Central memory CD8-positive, alpha-beta T cell (primary cell): ENCODE results near the gene IL24.
"Not testable (repeated sequence)": the region's sequence is repeated elsewhere in the genome, so short reads cannot be mapped to it uniquely, and the experiment has no call there.

Experiments
- ATAC-seq: fragments of 150-1000 bp; cut with Tn5 transposase; replicated peaks from 2 replicates; pipeline ENCODE4 v1.10.0; 2022; ENCODE audit warnings: mild to moderate bottlenecking, moderate FRiP score, moderate number of reproducible peaks; ENCODE audit not compliant: poor library complexity, severe bottlenecking; ENCODE audit errors: extremely low read depth
- DNase-seq, 2 donors: peaks; one replicate each; pipeline ENCODE4 v3.0.0; 2021; ENCODE audit warnings: low spot score in 2 of 2
- H3K27ac Mint-ChIP-seq: one replicate; pipeline ENCODE4 v1.8.0; 2022; ENCODE audit warnings: low read depth, mild to moderate bottlenecking, moderate library complexity, mixed read lengths
- H3K27me3 Mint-ChIP-seq: one replicate; pipeline ENCODE4 v1.8.0; 2022; ENCODE audit warnings: mixed read lengths
- H3K36me3 Mint-ChIP-seq: one replicate; pipeline ENCODE4 v1.8.0; 2022; ENCODE audit warnings: mild to moderate bottlenecking, moderate library complexity, mixed read lengths; ENCODE audit not compliant: insufficient read depth
- H3K4me1 Mint-ChIP-seq: one replicate; pipeline ENCODE4 v1.8.0; 2022; ENCODE audit warnings: mixed read lengths
- H3K4me3 Mint-ChIP-seq: one replicate; pipeline ENCODE4 v1.8.0; 2022; ENCODE audit warnings: mild to moderate bottlenecking, moderate library complexity, mixed read lengths
- H3K9me3 Mint-ChIP-seq: one replicate; pipeline ENCODE4 v1.8.0; 2022; ENCODE audit warnings: mixed read lengths

The IL24 gene, protein sequence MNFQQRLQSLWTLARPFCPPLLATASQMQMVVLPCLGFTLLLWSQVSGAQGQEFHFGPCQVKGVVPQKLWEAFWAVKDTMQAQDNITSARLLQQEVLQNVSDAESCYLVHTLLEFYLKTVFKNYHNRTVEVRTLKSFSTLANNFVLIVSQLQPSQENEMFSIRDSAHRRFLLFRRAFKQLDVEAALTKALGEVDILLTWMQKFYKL

DNA sequence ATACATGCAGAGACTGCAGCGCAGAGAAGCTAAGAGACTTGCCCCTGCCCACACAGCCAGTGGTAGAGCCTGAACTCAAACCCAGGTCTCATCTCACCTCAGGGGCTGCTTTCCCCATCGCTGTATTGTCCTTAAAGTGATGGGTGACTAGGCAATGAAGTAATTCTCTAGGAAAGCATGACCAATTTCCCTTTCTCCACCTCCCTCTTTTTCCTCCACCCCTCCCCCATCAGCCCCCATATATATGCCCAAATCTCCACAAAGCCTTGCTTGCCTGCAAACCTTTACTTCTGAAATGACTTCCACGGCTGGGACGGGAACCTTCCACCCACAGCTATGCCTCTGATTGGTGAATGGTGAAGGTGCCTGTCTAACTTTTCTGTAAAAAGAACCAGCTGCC is at the start of gene IL24:
IL24 (plus strand) TSS at position 269 of the 400 bp plus-strand sequence. CDS start 390 bp downstream, outside the sequence.
- Mint-ChIP-seq H3K4me3 (no peak within 1 kb of the TSS), H3K27ac (no peak within 1 kb of the TSS), H3K9me3 (no peaks in the 10 kb centered on the region), H3K27me3 (peaks cover 28% of the 10 kb centered on the region), H3K36me3 (peaks cover 7% of the 10 kb centered on the region), H3K4me1 (peaks cover 20% of the 10 kb centered on the region)
- DNase-seq (no peak), ATAC-seq (no peak)

DNA sequence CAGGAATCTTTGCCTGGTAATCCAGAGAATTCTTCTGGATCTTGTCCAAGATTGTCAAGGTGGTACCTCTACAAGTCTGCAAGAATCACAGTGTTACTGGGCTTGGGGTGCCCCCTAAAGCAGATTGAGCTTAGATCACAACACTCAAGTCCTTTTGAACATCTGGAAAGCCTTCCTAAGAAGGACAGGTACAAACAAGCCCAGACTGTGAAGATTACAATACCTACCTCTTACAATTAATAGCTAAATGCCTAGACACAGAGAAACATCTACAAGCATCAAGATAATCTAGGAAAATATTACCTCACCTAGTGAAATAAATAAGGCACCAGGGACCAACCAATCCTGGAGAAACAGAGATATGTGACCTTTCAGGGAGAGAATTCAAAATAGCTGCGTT is 49.3 kb upstream of the IL24 start:
- no peaks in the 10 kb centered on the region for H3K36me3 Mint-ChIP-seq
- no peak overlapping the region for H3K27ac Mint-ChIP-seq
- H3K9me3 Mint-ChIP-seq, result no peaks in the 10 kb centered on the region
- no peak overlapping the region for H3K4me3 Mint-ChIP-seq
- ATAC-seq (no peak), DNase-seq (no peak)
- no peaks in the 10 kb centered on the region for H3K4me1 Mint-ChIP-seq
- peaks cover 40% of the 10 kb centered on the region for H3K27me3 Mint-ChIP-seq

DNA sequence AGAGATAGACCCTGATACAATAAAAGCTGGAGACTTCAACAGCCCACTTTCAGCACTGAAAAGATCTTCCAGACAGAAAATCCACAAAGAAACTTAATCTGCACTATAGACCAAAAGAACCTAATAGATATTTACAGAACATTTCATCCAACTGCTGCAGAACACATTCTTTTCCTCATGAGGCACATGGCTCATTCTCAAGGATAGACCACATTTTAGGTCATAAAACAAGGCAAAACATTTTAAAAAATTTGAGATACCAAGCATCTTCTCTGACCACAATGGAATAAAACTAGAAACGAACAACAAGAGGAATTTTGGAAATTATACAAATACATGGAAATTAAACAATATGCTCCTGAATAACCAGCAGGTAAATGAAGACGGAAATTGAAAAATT is 46.8 kb upstream of the IL24 start:
- no peaks in the 10 kb centered on the region for H3K4me1 Mint-ChIP-seq
- no peaks in the 10 kb centered on the region for H3K36me3 Mint-ChIP-seq
- ATAC-seq (no peak), DNase-seq (no peak)
- H3K27ac Mint-ChIP-seq, result no peak overlapping the region
- no peak overlapping the region for H3K4me3 Mint-ChIP-seq
- H3K27me3 Mint-ChIP-seq, result peaks cover 40% of the 10 kb centered on the region
- H3K9me3 Mint-ChIP-seq, result no peaks in the 10 kb centered on the region

DNA sequence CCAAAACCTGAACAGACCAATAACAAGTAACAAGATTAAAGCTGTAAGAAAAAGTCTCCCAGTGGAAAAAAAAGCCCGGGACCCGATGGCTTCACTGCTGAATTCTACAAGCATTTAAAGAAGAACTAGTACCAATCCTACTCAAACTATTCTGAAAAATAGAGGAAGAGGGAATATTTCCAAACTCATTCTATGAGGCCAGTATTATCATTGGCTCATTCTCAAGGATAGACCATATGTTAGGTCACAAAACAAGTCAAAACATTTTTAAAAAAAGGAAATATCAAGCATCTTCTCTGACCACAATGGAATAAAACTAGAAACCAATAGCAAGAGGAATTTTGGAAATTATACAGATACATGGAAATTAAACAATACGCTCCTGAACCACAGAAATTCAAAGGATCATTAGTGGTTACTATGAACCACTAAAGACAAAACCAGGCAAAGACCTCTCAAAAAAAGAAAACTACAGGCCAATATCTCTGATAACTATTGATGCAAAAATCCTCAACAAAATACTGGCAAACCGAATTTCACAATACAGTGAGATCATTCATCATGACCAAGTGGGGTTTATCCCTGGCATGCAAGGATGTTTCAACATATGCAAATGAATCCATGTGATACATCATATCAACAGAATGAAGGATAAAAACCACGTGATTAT is 45.8 kb upstream of the IL24 start:
- no peak overlapping the region for H3K27ac Mint-ChIP-seq
- H3K9me3 Mint-ChIP-seq, result no peaks in the 10 kb centered on the region
- DNase-seq (no peak), ATAC-seq (no peak)
- peaks cover 40% of the 10 kb centered on the region for H3K27me3 Mint-ChIP-seq
- no peak overlapping the region for H3K4me3 Mint-ChIP-seq
- no peaks in the 10 kb centered on the region for H3K36me3 Mint-ChIP-seq
- no peaks in the 10 kb centered on the region for H3K4me1 Mint-ChIP-seq

DNA sequence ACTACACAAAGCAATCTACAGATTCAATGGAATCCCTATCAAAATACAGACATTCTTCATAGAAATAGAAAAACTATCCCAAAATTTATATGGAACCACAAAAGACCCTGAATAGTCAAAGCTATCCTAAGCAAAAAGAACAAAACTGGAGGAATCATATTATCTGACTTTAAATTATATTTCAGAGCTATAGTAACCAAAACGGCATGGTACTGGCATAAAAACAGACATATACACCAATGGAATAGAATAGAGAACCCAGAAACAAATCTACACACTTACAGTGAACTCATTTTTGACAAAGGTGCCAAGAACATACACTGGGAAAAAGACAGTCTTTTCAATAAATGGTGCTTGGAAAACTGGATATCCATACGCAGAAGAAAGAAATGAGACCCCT is 44.6 kb upstream of the IL24 start:
- not testable (repeated sequence) for H3K36me3 Mint-ChIP-seq, H3K4me3 Mint-ChIP-seq, DNase-seq, H3K9me3 Mint-ChIP-seq, H3K4me1 Mint-ChIP-seq, ATAC-seq, H3K27ac Mint-ChIP-seq
- H3K27me3 Mint-ChIP-seq, result peaks cover 40% of the 10 kb centered on the region

DNA sequence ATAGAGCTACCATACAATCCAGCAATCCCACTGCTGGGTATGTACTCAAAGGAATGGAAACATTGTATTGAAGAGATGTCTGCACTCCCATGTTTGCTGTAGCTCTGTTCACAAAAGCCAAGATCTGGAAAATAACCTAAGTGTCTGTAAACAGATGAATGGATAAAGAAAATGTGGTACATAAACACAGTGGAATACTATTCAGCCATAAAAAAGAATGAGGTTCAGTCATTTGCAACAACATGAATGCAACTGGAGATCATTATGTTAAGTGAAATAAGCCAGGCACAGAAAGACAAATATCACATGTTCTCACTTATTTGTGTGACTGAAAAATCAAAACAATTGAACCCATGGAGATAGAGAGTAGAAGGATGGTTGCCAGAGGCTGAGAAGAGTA is 43.5 kb upstream of the IL24 start:
- not testable (repeated sequence) for H3K9me3 Mint-ChIP-seq, H3K27ac Mint-ChIP-seq, H3K4me1 Mint-ChIP-seq, H3K4me3 Mint-ChIP-seq, H3K36me3 Mint-ChIP-seq, DNase-seq, ATAC-seq
- peaks cover 29% of the 10 kb centered on the region for H3K27me3 Mint-ChIP-seq

DNA sequence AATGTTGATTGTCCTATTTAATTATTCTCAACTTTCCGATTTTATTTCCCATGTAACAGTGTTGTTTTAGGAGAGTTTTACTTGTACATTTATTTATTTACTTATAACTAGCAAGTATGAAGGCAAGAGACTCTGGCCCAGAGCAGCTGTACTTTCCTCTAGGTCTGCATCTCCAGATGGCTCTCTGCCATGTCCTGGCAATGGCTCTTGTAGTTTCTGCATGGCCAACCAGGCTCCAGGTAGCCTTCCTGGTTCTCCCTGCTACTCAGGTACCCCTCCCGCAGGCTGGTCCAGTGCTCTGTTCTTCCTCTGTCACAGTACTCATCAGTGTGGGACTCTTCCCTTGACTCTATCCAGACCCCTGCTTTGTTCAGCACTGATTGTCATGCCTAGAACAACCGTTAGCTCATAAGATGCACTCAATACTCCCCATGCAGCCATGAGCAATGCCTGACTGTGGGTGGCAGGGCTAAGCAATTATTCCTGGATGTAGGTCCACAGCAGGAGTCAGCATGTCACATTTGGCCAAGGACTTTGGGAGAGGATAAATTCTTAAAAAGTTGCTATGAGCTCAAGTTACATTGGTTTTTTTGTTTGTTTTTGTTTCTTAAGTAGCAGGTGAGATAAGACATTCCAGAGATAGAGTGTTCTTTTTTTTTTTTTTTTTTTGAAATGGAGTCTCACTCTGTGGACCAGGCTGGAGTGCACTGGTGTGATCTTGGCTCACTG is 42.7 kb upstream of the IL24 start:
- Mint-ChIP-seq H3K9me3 (no peaks in the 10 kb centered on the region), H3K27me3 (peaks cover 21% of the 10 kb centered on the region), H3K4me1 (no peaks in the 10 kb centered on the region), H3K27ac (no peak overlapping the region), H3K4me3 (no peak overlapping the region), H3K36me3 (no peaks in the 10 kb centered on the region)
- no peak for ATAC-seq
- no peak for DNase-seq

DNA sequence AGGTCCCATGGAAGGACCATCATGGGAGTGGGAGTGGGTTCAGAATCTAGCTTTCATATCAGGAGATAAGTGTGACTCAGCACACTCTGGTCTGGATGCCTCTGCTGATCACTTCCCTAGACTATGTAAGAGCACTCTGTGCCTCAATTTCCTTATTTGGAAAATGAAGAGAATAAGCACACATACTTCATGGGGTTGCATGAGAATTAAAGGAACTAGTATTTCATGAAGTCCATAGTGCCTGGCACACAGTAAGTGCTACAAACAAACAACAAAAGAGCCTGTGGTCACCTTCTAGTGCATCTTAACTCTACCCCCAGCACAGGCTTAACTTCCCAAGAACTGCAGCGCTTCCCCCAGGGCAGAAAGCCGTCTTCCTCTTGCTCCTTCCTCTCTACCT is 41.4 kb upstream of the IL24 start:
- ATAC-seq, result no peak
- no peak for DNase-seq
- peaks cover 21% of the 10 kb centered on the region for H3K27me3 Mint-ChIP-seq
- H3K9me3 Mint-ChIP-seq, result no peaks in the 10 kb centered on the region
- H3K27ac Mint-ChIP-seq, result no peak overlapping the region
- H3K4me1 Mint-ChIP-seq, result no peaks in the 10 kb centered on the region
- H3K36me3 Mint-ChIP-seq, result no peaks in the 10 kb centered on the region
- no peak overlapping the region for H3K4me3 Mint-ChIP-seq

DNA sequence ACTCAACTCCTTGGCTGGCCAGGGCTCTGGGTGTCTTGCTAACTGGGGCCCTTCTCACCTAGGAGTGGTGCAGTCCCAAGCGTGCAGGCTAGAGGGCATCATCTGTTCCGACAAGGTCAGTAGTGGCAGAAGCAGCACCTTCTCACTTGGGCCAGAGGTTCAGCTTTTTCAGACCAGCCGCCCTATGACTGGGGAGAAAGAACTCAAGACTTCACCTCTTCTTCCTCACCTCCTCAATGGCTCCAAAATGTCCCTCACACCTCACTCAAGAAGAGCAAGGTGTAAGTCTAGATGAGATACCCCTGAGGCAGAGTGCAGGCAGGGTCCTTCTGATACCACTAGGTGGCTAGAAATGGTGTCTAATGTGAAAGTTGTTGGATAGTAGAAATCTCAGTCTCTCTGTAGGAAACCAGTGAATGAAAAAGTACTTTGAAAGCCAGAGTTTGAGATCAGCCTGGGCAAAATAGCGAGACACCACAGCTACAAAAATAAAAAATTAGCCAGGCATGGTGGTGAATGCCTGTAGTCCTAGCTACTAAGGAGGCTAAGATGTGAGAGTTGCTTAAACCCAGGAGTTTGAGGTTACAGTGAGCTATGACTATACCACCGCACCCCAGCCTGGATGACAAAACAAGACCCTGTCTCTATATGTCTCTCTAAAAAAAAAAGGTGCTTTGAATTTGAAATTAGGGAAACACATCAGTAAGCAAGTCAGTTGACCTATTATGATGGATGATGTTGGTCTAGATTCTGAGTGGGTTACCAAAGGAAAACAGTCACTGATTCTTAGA is 40.4 kb upstream of the IL24 start:
- H3K9me3 Mint-ChIP-seq, result no peaks in the 10 kb centered on the region
- H3K36me3 Mint-ChIP-seq, result no peaks in the 10 kb centered on the region
- DNase-seq, result no peak
- H3K27me3 Mint-ChIP-seq, result peaks cover 22% of the 10 kb centered on the region
- ATAC-seq, result peak; percentile 60
- no peak overlapping the region for H3K4me3 Mint-ChIP-seq
- no peaks in the 10 kb centered on the region for H3K4me1 Mint-ChIP-seq
- no peak overlapping the region for H3K27ac Mint-ChIP-seq

DNA sequence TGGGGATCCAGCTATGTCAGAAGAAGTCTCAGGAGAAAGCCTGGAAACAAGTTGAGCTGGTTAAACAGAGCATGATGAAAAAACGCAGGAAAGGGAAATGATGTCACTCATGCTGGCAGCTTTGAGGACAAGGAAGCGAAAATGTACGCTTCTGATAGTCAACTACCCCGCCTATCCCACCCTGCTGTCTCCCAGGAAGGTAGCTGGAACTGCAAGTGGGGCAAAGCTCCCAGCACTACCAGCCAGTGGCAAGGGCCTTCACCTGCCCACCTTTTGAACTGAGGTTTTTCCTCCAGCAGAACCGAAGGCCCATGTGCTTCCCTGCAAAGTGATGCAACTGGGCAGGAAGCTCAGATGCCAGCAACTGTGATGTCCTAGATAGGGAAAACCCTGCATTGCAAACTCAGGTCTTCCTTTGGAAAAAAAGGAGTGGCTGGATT is 38.1 kb upstream of the IL24 start:
- Mint-ChIP-seq H3K9me3 (no peaks in the 10 kb centered on the region), H3K27ac (no peak overlapping the region), H3K4me1 (no peaks in the 10 kb centered on the region), H3K36me3 (no peaks in the 10 kb centered on the region), H3K4me3 (no peak overlapping the region), H3K27me3 (peaks cover 34% of the 10 kb centered on the region)
- DNase-seq (no peak), ATAC-seq (no peak)

DNA sequence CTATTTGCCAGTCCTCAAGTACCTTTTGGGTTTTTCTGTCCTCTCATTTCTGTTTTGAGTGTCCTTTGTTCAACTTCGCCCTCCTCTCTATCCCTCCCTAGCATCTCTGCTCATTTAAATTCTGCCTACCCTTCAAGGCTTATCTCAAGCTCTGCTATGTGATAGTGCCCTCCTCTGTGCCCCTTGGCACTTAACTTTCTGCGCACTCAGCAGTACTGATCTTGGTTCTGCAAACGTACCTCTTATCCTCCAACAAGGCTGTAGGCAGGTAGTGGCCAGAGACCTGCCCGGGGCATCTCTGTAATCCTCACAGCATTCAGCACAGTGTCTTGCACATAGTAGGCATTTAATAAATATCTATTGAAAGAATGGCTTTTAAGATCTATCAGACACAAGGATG is 37.1 kb upstream of the IL24 start:
- DNase-seq, result no peak
- Mint-ChIP-seq H3K36me3 (no peaks in the 10 kb centered on the region), H3K9me3 (no peaks in the 10 kb centered on the region), H3K27me3 (peaks cover 34% of the 10 kb centered on the region), H3K27ac (no peak overlapping the region), H3K4me1 (no peaks in the 10 kb centered on the region), H3K4me3 (no peak overlapping the region)
- ATAC-seq, result no peak

DNA sequence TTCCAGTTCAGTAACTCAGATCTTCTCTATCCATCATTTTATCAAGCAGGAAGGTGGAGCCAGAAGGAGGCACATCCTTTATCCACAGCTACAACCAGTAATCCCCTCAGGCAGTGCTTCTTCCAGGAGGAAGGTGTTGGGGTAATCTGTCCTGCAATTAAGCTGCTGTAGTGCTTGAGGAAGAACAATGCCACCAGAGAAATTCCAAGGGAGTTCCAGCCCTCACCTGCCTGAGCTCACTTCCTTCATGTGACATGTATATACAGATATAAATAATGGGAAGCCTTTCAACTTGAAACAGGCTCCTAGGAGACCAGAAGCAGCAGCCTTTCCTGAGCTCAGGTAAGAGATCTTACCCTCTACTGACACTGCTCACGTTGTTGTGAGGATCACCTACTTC is 34.0 kb upstream of the IL24 start:
- DNase-seq (no peak), ATAC-seq (no peak)
- H3K27me3 Mint-ChIP-seq, result peaks cover 34% of the 10 kb centered on the region
- no peak overlapping the region for H3K4me3 Mint-ChIP-seq
- H3K27ac Mint-ChIP-seq, result no peak overlapping the region
- H3K9me3 Mint-ChIP-seq, result no peaks in the 10 kb centered on the region
- no peaks in the 10 kb centered on the region for H3K4me1 Mint-ChIP-seq
- H3K36me3 Mint-ChIP-seq, result no peaks in the 10 kb centered on the region
